Measurements from ENCODE around the gene BAIAP2. TPM values are rescaled to one million over a fixed set of nuclear protein-coding genes. Genes with fewer than 3 reads are reported as not detected.
A peak's percentile ranks its signal among the peaks of the same experiment; 100 is the strongest.

Gene BAIAP2
- total RNA-seq, 1 experiment from 2014 or later = 105 TPM

- DNase-seq (ENCODE audit: low spot score) = no peak
Measured at GRCh38 chr17:81157848-81158687, 123.1 kb downstream of the BAIAP2 start.

GRCh38 chr17:81158688-81159590 lies 124.0 kb downstream of the BAIAP2 start:
- no peak for DNase-seq (ENCODE audit: low spot score)

GRCh38 chr17:81159611-81160265 lies 124.8 kb downstream of the BAIAP2 start:
- DNase-seq (ENCODE audit: low spot score) = no peak

GRCh38 chr17:81160306-81160705 lies 125.4 kb downstream of the BAIAP2 start:
- DNase-seq (ENCODE audit: low spot score) = no peak

GRCh38 chr17:81160747-81161453 lies 125.9 kb downstream of the BAIAP2 start:
- no peak for DNase-seq (ENCODE audit: low spot score)

DNA sequence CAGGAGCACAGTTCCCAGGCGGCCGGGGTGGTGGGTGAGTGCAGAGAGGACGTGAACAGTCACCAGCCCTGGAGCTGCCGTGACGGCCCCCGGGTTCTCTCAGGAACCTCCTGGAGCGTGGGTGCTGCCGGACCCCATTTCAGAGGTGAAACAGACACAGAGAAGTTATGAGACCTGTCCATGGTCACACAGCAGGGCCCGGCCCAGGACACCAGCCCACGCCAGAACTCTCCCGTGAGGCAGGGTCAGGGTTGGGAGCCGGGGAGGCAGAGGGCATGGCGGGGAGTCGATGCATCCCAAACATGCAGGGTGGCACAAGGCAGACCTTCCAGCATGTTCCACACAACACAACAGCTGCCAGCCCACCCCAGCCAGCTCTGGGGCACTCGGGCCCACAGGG lies 126.6 kb downstream of the BAIAP2 start:
- DNase-seq (ENCODE audit: low spot score) = no peak

DNA sequence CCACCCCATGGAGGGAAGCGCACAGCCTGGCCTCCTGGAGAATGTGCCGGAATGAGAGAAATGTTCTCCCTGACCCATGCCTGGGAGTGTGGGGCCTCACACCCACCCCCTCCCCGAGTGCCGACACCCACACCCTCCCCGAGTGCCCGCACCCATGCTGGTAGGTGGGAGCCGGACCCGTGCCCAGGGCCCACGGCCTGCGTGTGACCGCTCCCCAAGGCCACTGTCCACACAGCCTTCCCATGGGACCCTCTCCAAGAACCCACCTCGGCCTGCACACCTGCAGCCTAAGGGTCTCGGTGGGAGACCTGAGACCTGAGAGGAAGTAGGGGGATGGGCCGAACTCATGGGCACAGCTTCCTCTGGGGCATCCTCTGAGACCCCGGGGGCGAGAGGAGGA lies 127.0 kb downstream of the BAIAP2 start:
- no peak for DNase-seq (ENCODE audit: low spot score)

DNA sequence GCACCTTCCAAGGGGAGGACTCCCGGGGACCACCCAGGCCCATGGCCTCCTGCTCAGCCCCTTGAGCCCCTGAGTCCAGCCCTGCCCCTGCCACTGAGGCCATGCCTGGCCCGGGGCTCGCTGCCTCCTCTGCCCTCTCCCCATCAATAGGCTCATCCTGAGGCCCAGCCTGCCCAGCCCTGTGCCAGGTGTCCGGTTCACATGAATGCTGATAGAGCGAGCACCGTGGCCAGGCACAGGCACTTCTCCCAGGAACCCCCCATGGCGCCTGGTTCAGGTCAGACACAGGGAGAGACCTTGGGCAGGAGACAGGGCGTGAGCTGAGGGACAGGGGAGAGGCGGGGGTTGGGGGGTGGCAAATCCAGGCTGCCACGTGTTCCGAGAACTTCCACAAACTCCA lies 127.5 kb downstream of the BAIAP2 start:
- no peak for DNase-seq (ENCODE audit: low spot score)

- DNase-seq (ENCODE audit: low spot score) = no peak
Measured at GRCh38 chr17:81163051-81163695, 128.2 kb downstream of the BAIAP2 start.

DNA sequence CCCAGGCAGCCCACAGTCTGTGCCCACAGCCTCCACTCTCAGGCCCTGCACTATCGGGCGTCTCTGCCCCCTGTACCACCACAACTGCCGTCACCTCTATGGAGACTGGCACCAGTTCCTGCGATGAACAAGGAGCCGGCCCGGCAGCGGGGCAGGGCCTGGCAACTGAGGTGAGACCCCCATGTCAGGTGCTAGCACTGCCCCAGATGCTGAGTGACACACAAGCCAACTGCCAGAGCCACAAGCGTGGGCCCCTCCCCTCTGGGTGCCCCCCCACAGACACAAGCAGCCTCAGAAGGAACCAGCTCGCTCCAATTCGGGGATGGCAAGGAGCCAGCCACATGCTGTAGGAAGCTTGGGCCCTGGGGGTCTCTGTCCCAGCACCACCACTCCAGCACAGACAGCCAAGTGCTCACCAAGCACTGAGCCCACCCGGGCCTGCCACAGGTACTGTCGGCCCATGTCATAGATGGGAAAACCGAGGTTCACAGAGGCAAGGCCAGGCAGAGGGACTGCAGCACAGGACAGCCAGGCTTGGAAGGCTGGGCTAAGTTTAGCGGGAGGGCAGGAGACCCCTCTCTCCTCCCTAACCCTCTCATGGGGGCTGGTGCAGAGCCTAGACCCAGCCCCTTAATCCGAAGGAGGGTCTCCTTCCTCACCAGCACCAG lies 128.9 kb downstream of the BAIAP2 start:
- DNase-seq (ENCODE audit: low spot score) = no peak

GRCh38 chr17:81164371-81165245 lies 129.7 kb downstream of the BAIAP2 start:
- peak; percentile 47 for DNase-seq (ENCODE audit: low spot score)

GRCh38 chr17:81165246-81166032 lies 130.5 kb downstream of the BAIAP2 start, which contains the start of gene PVALEF:
Gene PVALEF, plus strand, starts transcription at chr17:81165507. Its CDS starts 15,720 bp downstream, at chr17:81181227.
- peak; percentile 29 for DNase-seq (ENCODE audit: low spot score)

GRCh38 chr17:81166033-81166492 lies 131.1 kb downstream of the BAIAP2 start, which contains the start of gene AATK:
Gene AATK, minus strand, starts transcription at chr17:81166221. Its CDS starts 229 bp downstream, at chr17:81165992.
- no peak for DNase-seq (ENCODE audit: low spot score)

Small RNAs within 50 kb of the gene (small RNA-seq; reads per million reads assigned to genes)
- gene MIR1250 = not detected
- gene MIR3065 = 2.6 reads per million, percentile 71 among the genes with 10 or more reads in this experiment
- gene MIR657 = not detected

Other genes with a start within 250 kb of the BAIAP2 start
- 9.7 and 12.7 TPM in 2 replicates for gene CHMP6, start 43.3 kb upstream of the BAIAP2 start, total RNA-seq (2014; rRNA removed; shearing (Covaris generic))
- gene PVALEF, start 130.4 kb downstream of the BAIAP2 start, total RNA-seq (2014; rRNA removed; shearing (Covaris generic)) = not detected in 2 replicates
- 64.6 and 71.3 TPM in 2 replicates for gene AATK, start 131.1 kb downstream of the BAIAP2 start, total RNA-seq (2014; rRNA removed; shearing (Covaris generic))
- 37.1 and 46.0 TPM in 2 replicates for gene CEP131, start 187.8 kb downstream of the BAIAP2 start, total RNA-seq (2014; rRNA removed; shearing (Covaris generic))
- gene TEPSIN, start 203.9 kb downstream of the BAIAP2 start, total RNA-seq (2014; rRNA removed; shearing (Covaris generic)) = 39.4 and 46.2 TPM in 2 replicates
- gene NDUFAF8, start 204.2 kb downstream of the BAIAP2 start, total RNA-seq (2014; rRNA removed; shearing (Covaris generic)) = 87.4 and 96.5 TPM in 2 replicates

Measured in HT-29 (cell line).